HCEC 1CT (cell line): ENCODE results near the gene FALEC.
"Not testable (repeated sequence)": the region's sequence is repeated elsewhere in the genome, so short reads cannot be mapped to it uniquely, and the experiment has no call there.

Experiments
- DNase-seq: peaks from one replicate; pipeline ENCODE4 v3.0.0-alpha.2; 2017

FALEC gene

GRCh38 chr1:150576367-150576711 is 60.8 kb downstream of the FALEC start:
- DNase-seq = no peak

- DNase-seq = no peak
Measured at GRCh38 chr1:150576794-150577556, 61.4 kb downstream of the FALEC start.

GRCh38 chr1:150577557-150578271 is 62.2 kb downstream of the FALEC start:
- DNase-seq = no peak

- peak; percentile 91 for DNase-seq
Measured at GRCh38 chr1:150578272-150579109, 62.9 kb downstream of the FALEC start.

DNA sequence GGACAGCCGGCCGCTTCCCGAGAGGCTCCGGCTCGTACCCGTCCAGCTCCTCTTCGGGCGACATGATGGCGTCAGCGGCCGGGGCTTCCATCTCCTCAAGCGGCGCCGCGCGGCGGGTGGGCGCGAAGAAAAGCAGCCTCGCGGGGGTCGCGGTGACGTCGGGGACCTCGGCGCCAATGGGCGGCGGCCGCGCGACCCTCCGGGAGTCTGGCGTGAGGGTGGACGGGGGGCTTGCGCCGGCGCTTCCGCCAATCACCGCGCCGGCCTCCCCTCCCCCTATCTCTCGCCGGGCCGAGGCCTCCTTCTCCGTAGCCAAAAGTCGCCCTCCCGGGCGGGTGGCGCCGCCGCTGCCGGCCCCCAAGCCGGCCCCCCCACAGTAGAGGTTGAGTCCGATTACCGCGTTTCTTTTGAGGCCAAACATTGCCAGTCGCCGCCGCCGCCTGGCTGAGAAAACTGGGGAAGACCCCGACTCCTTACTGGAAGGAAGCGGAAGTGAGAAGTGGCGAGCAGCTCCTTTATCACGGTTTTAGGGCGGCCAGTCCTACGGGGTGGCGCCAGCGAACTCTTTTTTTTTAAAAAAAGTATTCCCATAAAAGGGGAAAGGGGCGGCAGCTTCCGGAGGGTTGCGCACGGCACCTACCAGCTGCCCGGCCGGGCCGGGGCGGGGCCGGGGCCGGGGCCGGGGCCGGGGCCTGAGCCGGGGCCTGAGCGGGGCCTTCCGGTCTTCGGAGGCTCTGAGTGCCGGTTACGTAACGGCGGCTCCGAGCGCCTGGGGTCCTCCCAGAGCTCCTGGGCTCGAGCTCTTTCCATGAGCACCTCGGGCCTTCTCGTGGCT is 63.8 kb downstream of the FALEC start, which contains the start of gene MCL1:
MCL1 (minus strand) TSS at position 501 of the 835 bp plus-strand sequence; CDS start at position 421, 80 bp downstream.
- DNase-seq = peak; percentile 99

- no peak for DNase-seq
Measured at GRCh38 chr1:150579945-150580642, 64.5 kb downstream of the FALEC start.

DNA sequence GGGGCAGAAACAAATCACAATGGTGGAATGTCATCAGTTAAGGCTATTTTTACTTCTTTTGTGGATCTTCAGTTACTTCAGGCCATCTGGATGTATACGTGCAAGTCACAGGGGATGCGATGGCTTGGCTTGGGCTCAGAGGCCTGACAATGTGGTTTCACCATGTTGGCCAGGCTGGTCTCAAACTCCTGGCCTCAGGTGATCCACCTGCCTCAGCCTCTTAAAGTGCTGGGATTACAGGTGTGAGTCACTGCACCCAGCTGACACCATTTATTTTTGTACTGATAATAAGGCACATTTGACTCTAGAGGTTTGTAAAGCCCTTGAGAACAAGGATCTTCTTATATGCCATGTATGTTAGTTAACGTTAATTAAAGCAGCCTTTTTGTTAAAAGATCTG is 65.4 kb downstream of the FALEC start:
- DNase-seq = not testable (repeated sequence)

GRCh38 chr1:150581437-150581836 is 65.9 kb downstream of the FALEC start:
- not testable (repeated sequence) for DNase-seq

DNA sequence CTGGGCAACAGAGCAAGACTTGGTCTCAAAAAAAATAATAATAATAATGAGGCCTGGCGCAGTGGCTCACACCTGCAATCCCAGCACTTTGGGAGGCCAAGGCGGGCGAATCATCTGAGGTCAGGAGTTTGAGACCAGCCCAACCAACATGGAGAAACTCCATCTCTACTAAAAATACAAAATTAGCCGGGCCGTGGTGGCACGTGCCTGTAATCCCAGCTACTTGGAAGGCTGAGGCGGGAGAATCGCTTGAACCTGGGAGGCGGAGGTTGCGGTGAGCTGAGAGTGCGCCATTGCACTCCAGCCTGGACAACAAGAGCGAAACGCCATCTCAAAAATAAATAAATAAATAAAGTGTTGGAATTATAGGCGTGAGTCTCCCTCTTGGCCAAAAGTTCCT is 66.4 kb downstream of the FALEC start:
- not testable (repeated sequence) for DNase-seq

GRCh38 chr1:150582371-150582770 is 66.8 kb downstream of the FALEC start:
- DNase-seq = no peak
